GM21825 (cell line): ENCODE results near the gene CD80.
A peak's percentile ranks its signal among the peaks of the same experiment; 100 is the strongest.
"Not testable (repeated sequence)": the region's sequence is repeated elsewhere in the genome, so short reads cannot be mapped to it uniquely, and the experiment has no call there.

Experiments used
- ATAC-seq: cut with Tn5 transposase; IDR thresholded peaks from one replicate; pipeline ENCODE4 v1.9.1; 2021; ENCODE audit warnings: mild to moderate bottlenecking, moderate library complexity; ENCODE audit not compliant: unreplicated experiment

CD80 gene

DNA sequence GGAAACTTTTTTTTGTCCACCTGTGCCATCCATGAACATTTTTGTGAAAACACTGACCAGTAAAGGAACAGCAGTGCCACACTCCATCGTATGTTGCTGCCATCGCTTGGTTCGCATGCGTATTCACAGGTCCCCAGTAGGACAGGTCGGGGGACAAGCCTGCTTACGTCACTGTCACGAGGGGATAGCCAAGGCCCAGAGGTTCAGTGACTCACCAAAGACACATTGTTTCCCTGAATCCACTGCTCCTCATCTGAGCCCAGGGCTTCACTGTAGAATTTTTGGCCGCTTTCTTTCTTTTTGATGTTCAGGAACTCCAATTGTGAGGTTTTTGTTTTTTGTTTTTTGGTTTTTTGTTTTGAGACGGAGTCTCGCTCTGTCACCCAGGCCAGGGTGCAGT lies 25.8 kb upstream of the CD80 start:
- no peak for ATAC-seq

DNA sequence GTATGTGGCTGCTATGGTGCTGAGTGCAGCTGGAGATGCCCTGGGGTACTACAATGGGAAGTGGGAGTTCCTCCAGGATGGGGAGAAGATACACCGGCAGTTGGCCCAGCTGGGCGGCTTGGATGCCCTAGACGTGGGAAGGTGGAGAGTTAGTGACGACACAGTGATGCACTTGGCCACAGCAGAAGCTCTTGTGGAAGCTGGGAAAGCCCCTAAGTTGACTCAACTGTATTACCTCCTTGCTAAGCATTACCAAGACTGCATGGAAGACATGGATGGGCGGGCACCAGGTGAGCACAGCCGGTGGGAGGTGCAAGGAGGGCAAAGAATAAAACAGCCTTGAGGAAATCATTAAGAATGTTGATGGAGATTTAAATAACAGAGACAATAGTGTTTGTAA lies 22.8 kb upstream of the CD80 start:
- no peak for ATAC-seq

DNA sequence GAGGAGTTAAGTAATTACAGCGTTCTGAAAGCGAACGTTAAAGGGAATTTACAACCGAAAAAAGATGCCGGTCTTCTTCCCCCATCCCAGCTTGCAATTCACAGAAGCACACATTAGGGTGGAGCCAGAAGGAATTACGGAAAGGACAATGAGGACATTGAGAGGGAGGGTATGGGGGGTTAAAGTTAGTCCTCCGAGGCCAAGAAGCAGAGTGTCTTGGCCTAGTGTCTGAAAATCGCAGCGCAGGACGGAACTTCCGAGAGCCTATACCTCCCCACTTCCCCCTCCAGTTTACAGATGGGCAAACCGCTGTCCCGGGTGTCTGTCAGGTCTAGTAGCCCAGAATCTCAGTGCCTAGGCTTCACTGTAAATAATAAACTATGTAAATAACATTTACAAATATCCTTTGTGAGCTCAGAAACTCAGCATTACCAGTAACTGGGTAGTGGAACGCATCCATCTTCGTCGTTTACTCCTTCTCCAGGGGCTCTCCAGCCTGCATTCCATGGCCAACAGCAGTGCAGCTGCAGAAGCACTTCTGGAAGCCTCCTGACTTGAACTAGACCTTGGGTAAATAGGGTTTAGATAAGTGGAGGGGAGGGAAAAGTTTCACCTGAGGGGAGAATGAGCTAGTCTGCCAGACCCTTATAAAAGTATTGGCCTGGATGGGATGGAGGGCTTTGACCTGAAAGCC lies 20.8 kb upstream of the CD80 start:
- ATAC-seq = peak; percentile 66

DNA sequence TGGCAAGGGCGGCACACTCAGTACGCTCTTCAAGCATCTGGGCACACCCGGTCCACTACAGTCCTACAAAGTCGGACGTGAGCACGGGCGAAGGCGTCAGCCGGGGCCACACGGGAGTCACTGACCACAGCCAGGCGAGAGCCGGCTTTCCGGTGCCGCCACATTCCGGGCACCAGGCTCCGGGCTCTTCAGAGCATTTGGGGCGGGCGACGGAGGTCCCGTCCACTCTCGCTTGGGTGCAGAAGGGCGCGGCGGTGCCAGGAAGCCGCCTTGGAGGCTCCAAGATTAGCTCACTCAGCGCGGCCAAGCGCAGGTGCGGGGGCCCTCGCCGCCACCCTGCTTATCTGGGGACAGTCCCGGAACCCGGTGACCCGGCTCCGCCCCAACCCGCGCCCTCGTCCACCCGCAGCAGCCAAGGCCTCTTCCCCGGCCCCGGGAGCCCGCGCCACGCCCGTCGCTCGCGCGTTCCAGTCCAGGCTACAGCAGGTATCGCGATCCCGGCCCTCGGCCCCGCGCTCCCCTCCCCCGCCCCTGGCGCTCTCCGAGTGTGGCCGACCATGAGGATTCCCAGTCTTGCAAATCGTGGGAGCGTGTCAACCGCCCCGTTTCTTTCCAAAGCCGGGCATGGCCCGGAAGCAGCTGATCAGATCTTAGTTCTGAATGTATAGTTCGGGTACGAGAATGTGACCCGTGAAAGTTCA lies 20.1 kb upstream of the CD80 start, which contains the start of gene ADPRH:
Gene ADPRH, plus strand, starts transcription at position 127 of the 701 bp plus-strand sequence. CDS start 2,678 bp downstream, outside the sequence.
- peak; percentile 70 for ATAC-seq

DNA sequence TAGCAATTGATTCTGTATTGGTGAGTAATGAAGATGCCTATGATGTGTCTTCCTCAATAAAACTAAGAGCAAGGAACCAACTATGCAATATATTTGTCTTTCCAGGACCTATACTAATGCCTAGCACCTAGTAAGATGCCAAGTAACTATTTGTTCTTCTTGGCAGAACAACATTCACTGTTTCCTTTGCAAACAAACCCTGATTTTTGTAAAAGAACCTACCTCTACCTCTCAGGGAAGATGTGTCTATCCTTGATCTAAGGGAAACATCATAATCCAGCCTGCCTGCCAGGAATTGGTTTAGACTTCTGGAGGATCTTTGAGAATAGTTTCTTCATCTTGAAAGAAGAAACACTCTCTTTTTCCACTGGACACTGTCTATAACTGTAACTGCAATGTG lies 16.1 kb upstream of the CD80 start:
- no peak for ATAC-seq

DNA sequence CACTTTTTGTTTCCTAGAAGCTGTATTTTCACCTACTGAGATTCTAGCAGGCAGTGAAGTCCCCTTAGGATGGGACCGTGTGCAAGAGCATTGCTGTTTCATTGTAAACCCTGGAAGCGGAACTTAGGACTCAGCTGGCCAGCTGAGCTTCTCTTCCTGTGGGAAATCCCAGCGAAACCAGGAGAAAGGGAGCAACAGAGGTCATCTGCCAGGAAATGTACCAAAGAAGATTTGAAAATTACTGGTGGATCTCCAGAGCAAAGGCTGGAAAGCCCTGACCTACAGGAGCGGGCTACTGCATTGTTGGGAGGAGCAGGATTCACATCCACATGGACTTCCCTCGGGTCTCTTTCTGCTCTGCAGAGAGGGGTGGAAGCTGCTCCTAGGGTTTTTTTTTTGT lies 12.3 kb upstream of the CD80 start:
- no peak for ATAC-seq

DNA sequence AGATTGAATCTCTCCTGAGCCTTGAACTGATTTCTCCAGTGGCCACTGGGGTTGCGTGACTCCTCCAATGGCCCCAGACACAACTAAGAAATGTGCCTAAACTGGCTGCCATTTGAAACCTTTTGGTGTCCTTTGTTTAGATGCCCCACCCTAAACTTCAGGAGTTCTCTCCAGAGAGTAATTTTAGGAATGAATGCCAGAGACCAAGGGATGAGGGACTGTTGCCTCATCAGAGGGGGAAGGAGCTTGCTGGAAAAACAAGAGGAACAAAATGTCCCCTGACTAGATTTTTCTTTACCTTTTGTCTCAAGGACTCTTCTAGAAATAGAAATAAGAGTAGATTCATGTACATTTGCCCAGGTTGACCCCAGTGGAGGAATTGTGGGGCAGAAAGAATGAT lies 11.8 kb upstream of the CD80 start:
- ATAC-seq = no peak

DNA sequence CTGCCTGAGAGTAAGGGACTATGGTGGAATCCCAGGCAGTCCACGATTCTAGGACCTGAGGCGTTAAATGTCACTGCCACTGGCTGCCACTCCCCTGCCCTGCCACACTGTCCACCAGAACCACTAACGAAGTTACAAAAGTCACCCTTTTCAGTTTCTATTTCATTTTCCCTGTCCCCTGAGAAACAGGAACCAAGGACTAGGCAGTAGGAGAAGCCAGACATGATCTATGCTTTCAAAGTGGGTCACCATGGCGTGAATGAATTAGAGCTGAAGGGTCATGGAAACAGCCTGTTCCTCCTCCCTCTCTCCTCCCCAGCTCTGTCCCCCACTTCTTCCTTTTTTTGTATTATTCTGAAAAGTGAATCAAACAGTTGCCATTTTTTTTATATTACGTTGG lies 10.8 kb upstream of the CD80 start:
- ATAC-seq = peak; percentile 68

DNA sequence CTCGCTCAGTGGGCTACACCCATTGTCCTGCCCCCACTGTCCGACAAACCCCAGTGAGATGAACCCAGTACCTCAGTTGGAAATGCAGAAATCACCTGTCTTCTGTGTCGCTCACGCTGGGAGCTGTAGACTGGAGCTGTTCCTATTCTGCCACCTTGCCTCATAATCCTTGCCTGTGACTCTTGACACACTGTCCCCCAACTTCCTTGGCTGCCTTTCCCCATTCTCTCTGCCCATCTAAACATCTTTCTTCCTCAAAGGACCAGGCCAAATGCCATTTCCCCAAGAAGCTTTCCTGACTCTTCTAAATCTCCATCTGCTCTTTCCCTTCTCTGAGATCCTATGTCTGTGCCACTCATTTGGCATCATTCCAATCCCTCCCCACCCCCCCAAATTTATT lies 9.7 kb upstream of the CD80 start:
- ATAC-seq = no peak

DNA sequence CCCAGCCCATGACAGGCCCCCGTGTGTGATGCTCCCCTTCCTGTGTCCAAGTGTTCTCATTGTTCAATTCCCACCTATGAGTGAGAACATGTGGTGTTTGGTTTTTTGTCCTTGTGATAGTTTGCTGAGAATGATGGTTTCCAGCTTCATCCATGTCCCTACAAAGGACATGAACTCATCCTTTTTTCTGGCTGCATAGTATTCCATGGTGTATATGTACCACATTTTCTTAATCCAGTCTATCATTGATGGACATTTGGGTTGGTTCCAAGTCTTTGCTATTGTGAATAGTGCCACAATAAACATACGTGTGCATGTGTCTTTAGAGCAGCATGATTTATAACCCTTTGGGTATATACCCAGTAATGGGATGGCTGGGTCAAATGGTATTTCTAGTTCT lies 3.9 kb upstream of the CD80 start:
- not testable (repeated sequence) for ATAC-seq

DNA sequence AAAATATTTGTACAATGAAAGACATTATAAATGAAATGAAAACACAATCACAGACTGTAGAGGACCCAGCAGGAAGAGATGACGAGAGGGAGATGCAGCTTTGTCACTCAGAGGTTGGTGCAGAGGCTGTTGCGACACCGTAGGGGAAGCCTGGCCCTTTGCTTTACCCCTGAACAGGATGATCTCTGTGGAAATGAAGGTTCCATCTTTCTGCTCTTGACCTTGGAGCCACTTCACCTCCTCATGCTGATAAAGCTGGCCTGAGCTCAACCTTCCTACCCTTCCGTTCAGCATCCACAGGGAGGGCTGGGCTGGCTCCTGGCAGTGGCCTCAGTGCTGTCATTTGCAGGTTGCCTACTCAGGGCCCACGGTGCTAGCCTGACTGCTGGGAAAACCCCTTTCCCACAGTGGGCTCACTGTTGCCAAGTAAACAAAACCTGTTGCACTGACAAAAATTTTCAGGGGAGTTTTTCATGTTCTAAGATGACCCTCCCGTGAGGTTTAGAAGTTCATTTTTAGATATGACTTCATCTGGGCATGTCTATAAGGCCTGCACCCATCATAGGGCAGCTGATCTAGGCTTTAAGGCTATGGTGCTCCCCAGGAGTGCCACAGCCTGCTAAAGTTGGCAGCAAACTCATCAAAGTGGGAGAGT lies 3.0 kb upstream of the CD80 start:
- ATAC-seq = peak; percentile 73

DNA sequence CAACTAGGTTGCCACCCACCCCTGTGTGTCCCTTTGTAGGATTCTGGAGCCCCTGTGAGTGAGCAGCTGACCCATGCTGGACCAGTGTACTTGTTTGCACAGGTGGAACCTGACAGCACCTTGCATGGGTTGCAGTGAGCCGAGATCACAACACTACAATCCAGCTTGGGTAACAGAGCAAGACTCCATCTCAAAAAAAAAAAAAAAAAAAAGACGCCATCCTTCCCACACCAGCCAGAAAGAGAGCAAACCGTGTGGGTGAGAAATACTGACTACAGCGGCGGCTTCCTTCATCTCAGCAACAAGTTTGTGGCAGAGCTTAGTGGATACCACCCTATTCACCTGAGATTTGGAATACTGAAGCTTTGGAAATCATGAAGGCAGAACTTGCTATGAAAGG lies 746 bp upstream of the CD80 start:
- no peak for ATAC-seq

DNA sequence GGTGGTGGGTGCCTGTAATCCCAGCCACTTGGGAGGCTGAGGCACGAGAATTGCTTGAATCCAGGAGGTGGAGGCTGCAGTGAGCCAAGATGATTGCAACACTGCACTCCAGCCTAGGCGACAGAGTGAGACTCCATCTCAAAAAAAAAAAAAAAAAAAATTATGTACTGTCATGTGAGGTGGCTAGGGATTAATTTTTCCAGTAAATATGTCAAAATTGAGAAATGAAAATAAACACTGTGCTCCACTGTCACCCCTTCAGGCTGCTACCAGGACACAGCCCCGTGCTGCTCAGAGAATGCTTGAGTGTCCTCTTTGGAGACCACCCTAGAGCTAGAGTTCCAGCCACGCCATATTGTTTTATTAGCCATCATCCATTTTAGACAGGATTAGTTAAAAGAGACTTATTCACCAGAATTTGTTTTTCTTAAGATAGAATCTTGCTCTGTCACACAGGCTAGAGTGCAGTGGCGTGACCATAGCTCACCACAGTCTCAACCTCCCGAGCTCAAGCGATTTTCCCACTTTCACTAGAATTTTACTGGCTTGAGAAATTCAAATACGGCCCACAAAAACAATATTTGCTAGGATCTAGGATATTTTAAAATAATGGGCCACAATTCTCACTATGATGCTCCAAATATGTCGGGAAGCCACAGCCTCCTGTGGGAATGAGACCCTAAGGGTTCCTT lies 642 bp downstream of the CD80 start:
- no peak for ATAC-seq

DNA sequence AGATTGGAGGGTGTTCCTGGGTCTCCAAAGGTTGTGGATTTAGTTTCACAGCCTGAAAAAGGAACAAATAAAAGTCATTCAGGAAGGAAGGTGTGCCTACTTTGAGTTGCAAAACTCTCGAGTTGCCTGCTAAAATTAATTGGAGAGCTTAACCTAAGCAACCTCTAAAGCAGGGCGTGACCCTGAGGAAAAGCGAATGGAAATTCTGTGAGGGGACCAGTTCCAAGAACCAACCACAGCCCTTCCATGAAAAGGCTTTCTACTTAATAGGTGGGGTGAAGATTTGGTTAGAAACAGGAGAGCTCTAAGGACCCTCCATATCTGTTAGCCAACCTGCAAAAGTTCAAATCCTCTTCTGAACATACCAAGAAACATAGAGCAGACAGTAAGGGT lies 1.5 kb downstream of the CD80 start:
- no peak for ATAC-seq

DNA sequence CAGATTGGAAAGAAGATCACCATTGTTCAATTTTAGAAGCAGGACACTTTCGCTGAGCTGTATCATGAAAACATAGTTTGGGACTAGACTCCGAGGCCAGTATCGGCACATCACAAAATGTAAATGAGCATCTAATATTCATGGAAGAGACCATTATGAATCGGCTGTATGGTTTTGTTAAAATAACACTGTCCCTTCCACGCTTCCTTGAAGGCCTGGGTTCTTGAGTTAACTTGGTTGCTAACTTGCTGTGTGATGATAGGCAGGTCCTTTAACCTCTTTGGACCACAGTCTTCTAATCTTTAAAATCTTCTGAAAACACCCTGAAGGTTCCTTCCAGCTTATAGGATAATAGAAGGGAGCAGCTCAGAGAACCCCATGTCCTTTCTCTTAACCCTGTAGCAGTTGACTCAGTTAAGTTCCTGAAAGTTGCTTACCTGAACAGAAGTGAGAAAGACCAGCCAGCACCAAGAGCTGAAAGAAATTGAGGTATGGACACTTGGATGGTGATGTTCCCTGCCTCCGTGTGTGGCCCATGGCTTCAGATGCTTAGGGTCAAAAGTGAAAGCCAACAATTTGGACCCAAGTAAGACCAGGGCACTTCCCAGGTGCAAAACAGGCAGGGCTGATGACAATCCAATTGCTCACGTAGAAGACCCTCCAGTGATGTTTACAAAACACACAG lies 2.1 kb downstream of the CD80 start:
- no peak for ATAC-seq

DNA sequence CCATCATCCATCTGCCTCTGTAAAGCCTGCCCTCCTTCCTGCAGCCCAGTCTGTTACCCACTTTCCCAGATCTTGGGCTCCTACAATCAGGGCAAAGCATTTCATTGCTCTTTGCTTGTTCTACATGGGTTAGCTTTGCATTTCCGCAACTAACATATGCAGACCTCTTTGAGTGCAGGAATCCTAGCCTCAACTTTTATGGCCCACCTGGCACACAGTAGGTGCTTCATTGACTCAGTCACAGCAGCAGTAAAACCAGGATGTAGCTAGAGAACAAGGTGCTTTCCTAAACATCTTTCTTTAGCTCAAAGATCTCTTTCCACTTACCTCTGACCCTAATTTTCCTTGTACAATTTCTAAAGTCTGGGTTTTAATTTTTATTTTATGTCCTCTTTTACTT lies 3.5 kb downstream of the CD80 start:
- no peak for ATAC-seq

DNA sequence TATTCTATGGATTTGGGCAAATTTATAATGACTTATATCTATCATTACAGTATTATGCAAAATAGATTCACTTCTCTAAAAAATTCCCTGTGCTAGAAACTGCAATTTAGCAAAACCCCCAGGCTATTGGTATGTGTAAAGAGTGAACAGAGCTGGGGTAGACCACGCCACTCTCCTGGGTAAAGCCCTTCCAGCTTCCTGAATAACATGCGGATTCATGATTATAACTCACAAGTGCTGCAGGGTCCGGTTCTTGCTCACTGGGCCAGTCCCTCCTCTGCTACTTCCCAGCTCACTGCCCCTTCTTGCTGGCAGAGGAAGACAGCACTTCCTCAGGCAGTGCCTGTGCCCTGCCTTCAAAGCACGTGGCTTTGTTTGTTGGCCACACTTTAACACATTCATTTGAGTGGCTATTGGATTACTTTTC lies 4.1 kb downstream of the CD80 start:
- no peak for ATAC-seq

DNA sequence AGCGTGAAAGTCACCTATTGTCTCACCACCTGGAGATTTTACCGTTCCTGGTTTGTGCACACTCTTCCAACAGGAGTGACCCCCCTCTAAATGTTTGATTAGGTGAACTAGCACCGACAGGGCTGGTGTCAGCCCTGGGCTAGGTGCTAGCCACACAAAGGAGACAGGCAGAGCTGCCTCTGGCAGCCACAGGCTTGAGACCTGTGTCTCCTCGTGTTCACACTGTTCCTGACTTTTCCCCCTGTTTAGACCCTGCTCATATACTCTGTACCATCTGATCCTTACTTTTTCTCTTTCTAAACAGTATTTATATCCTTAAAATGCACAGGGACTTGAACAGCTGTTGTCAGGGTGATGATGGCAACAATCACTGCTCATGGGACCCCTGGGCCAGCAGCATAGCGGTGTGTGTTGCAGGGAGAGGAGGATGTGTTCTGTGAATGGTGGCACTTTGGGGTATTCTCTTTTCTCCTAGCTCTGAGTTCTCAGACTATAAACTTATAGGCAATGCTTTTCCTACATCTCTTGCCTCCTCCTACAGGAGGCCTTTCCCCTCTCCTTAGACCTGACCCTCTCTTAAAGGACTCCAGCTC lies 5.5 kb downstream of the CD80 start:
- ATAC-seq = no peak

DNA sequence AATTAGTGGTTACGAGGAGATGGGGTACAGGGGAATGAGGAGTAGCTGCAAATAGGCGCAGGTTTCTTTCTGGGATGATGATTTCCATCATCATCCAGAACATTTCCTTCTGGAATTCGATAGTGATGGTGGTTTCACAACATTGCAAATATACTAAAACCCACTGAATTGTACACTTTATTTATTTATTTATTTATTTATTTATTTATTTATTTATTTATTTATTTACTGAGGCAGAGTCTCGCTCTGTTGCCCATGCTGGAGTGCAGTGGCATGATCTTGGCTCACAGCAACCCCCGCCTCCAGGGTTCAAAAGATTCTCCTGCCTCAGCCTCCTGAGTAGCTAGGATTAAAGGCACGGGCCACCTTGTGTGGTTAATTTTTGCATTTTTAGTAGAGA lies 6.5 kb downstream of the CD80 start:
- not testable (repeated sequence) for ATAC-seq

DNA sequence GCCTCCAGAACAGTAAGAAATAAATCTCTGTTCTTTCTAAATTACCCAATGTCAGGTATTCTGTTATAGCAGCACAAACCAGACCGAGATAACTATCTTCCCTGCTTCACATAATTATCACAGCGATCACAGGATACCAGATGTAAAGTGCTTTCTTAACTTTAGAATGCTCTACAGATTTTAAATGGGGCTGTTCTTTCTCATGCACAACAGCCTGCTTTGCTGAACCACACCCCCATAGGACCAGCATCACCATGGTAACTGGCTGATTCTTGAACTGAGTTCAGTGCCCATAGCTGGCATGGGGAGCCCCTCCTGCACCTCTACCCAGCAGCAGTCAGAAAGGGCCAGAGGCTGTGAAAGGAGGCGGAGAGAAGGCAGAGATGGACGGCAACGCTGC lies 7.8 kb downstream of the CD80 start:
- ATAC-seq = no peak
